ENCODE measurements around the gene NIPAL3.

- no peak for TF ChIP-seq CTCF (IDR thresholded peaks at IDR 0.05 in 4 of 5, conservative IDR thresholded peaks at IDR 0.05 in 1 of 5)
- no peak for TF ChIP-seq POLR2A (IDR thresholded peaks at IDR 0.05)
These were observed 22.9 kb downstream of the NIPAL3 start for GRCh38 chr1:24438423-24438901.
